ENCODE data around the gene SLC26A3. TPM values are rescaled to one million over a fixed set of nuclear protein-coding genes. Genes with fewer than 3 reads are reported as not detected.
A peak's percentile ranks its signal among the peaks of the same experiment; 100 is the strongest.

Gene SLC26A3
- total RNA-seq, 1 experiment from 2014 or later, result not detected

- ChIA-PET CTCF (no interaction called here), POLR2A (ENCODE audit: unreplicated experiment) (no interaction called here)
- BruUV-seq (replicated peaks), result no TSS peak
- ATAC-seq, result peak; percentile 31; the same call in 1 of the 2 replicates
- H3K9me2 ChIP-seq (replicated peaks; ENCODE audit: low read length), result no peaks in the 10 kb centered on the region
- intact Hi-C loops (cut with micrococcal nuclease), result no loop called here
- 0 out of 2 replicates have a peak overlapping the region, but pooled peaks have one; percentile 3 for H2AFZ ChIP-seq (ENCODE audit: low read length)
- no peaks in the 10 kb centered on the region for H3K9me3 ChIP-seq (ENCODE audit: low read length)
- no peaks in the 10 kb centered on the region for H3F3A ChIP-seq (ENCODE audit: low read length, unreplicated experiment)
- H3K36me3 ChIP-seq (ENCODE audit: low read depth, low read length), result no peaks in the 10 kb centered on the region
- H3K27me3 ChIP-seq (ENCODE audit: low read length), result no peaks in the 10 kb centered on the region
- no peak overlapping the region for H3K27ac ChIP-seq (ENCODE audit: low read length)
- DNase-seq, result peak; percentile 52
- H3K4me3 ChIP-seq (ENCODE audit: low read length), result no peak overlapping the region
- H3K4me1 ChIP-seq (ENCODE audit: insufficient read depth, low read length), result peaks cover 10% of the 10 kb centered on the region
- no peak overlapping the region for H3K9ac ChIP-seq (ENCODE audit: low read length)
- H4K20me1 ChIP-seq (ENCODE audit: low read length), result no peaks in the 10 kb centered on the region
- 0 out of 2 replicates have a peak overlapping the region, but pooled peaks have one; percentile 9 for H3K4me2 ChIP-seq (ENCODE audit: low read length)
- TF ChIP-seq EZH2 (IDR thresholded peaks at IDR 0.05; ENCODE audit: low read length, unreplicated experiment) (no peak), EZH2phosphoT487 (IDR thresholded peaks at IDR 0.05; ENCODE audit: borderline replicate concordance, low read length) (no peak)
- H3K79me2 ChIP-seq (ENCODE audit: low read length), result no peaks in the 10 kb centered on the region
Measured at GRCh38 chr7:107718456-107719193, 84.4 kb downstream of the SLC26A3 start.

GRCh38 chr7:107715531-107715930 lies 87.5 kb downstream of the SLC26A3 start:
- H3K9me3 ChIP-seq (ENCODE audit: low read length), result no peaks in the 10 kb centered on the region
- no peak overlapping the region for H2AFZ ChIP-seq (ENCODE audit: low read length)
- no peaks in the 10 kb centered on the region for H3F3A ChIP-seq (ENCODE audit: low read length, unreplicated experiment)
- ChIA-PET POLR2A (ENCODE audit: unreplicated experiment) (interaction anchor here (0.6 kb wide), 1 partner anchor 187 kb away, joined by 4 read pairs; no protein-coding TSS in a partner anchor), CTCF (interaction anchor here (0.6 kb wide), 1 partner anchor 12 kb away, joined by 3 read pairs; no protein-coding TSS in a partner anchor)
- no peak overlapping the region for H3K4me2 ChIP-seq (ENCODE audit: low read length)
- BruUV-seq (replicated peaks), result no TSS peak
- no peak overlapping the region for H3K27ac ChIP-seq (ENCODE audit: low read length)
- no peaks in the 10 kb centered on the region for H3K9me2 ChIP-seq (replicated peaks; ENCODE audit: low read length)
- ATAC-seq (peak; percentile 72; the same call in 1 of the 2 replicates), DNase-seq (peak; percentile 53)
- peaks cover 10% of the 10 kb centered on the region for H3K4me1 ChIP-seq (ENCODE audit: insufficient read depth, low read length)
- intact Hi-C loops (cut with micrococcal nuclease), result no loop called here
- TF ChIP-seq EZH2 (IDR thresholded peaks at IDR 0.05; ENCODE audit: low read length, unreplicated experiment) (no peak), CTCF (conservative IDR thresholded peaks at IDR 0.05; ENCODE audit: low read depth, low read length) (no peak), EZH2phosphoT487 (IDR thresholded peaks at IDR 0.05; ENCODE audit: borderline replicate concordance, low read length) (no peak)
- no peaks in the 10 kb centered on the region for H3K79me2 ChIP-seq (ENCODE audit: low read length)
- H3K4me3 ChIP-seq (ENCODE audit: low read length), result no peak overlapping the region
- H4K20me1 ChIP-seq (ENCODE audit: low read length), result no peaks in the 10 kb centered on the region
- H3K27me3 ChIP-seq (ENCODE audit: low read length), result no peaks in the 10 kb centered on the region
- no peaks in the 10 kb centered on the region for H3K36me3 ChIP-seq (ENCODE audit: low read depth, low read length)
- H3K9ac ChIP-seq (ENCODE audit: low read length), result no peak overlapping the region

Other genes starting within 250 kb of the SLC26A3 start
- gene COG5, start 239.3 kb downstream of the SLC26A3 start, total RNA-seq (2014; rRNA removed), result 46.5 and 51.7 TPM in 2 replicates
- 10.2 and 12.9 TPM in 2 replicates for gene DUS4L, start 239.3 kb downstream of the SLC26A3 start, total RNA-seq (2014; rRNA removed)
- 32.0 and 65.9 TPM in 2 replicates for gene BCAP29, start 223.0 kb downstream of the SLC26A3 start, total RNA-seq (2014; rRNA removed)
- not detected in 2 replicates for gene SLC26A4, start 142.4 kb downstream of the SLC26A3 start, total RNA-seq (2014; rRNA removed)
- 10.6 and 10.7 TPM in 2 replicates for gene CBLL1, start 59.1 kb downstream of the SLC26A3 start, total RNA-seq (2014; rRNA removed)
- gene DLD, start 88.0 kb upstream of the SLC26A3 start, total RNA-seq (2014; rRNA removed), result 53.6 and 64.0 TPM in 2 replicates
- gene LAMB1, start 199.9 kb upstream of the SLC26A3 start, total RNA-seq (2014; rRNA removed), result 74.3 and 101 TPM in 2 replicates

Measured in PC-3 (cell line).